ENCODE measurements around the gene CCR9.
A peak's percentile ranks its signal among the peaks of the same experiment; 100 is the strongest.

CCR9 gene

DNA sequence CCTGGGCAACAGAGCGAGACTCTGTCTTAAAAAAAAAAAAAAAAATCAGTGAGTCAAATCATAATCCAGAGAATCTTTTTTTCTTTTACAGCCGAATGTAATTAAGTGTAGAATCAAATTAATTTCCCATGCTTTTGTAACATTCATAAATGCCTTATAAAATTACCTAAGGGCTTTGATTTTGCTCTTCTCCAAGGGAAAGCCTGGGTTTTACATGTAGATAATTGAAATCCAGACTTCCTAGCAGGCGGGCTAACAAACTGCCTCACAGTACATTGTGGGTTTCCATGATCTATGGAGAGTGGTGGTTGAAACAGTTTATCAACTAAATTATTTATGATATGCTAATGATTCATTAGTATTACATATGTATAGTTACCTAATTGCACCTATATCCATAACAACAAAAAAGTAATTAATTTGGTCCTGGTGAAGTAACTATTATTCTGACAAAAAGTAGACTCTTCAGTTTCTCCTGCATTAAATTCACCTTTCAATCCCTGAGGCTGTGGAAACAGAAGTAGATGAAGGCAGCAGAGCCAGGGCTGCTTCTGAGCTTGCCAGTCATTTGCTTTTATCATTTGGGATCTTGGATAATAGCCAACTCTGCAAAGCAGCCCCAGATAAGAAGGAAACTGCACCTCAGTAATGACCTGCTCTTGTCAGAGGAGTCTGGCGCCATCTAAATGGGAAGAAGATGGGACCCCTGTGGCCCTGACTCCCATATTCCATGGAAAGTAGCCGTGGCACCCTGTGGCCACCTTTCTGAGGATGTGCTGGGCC lies 9.5 kb downstream of the CCR9 start:
- H3K27ac ChIP-seq: no peak overlapping the region
- no peak for TF ChIP-seq ZFX (IDR thresholded peaks at IDR 0.05; ENCODE audit: borderline replicate concordance)
- TF ChIP-seq, protein P1, sequence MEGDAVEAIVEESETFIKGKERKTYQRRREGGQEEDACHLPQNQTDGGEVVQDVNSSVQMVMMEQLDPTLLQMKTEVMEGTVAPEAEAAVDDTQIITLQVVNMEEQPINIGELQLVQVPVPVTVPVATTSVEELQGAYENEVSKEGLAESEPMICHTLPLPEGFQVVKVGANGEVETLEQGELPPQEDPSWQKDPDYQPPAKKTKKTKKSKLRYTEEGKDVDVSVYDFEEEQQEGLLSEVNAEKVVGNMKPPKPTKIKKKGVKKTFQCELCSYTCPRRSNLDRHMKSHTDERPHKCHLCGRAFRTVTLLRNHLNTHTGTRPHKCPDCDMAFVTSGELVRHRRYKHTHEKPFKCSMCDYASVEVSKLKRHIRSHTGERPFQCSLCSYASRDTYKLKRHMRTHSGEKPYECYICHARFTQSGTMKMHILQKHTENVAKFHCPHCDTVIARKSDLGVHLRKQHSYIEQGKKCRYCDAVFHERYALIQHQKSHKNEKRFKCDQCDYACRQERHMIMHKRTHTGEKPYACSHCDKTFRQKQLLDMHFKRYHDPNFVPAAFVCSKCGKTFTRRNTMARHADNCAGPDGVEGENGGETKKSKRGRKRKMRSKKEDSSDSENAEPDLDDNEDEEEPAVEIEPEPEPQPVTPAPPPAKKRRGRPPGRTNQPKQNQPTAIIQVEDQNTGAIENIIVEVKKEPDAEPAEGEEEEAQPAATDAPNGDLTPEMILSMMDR (IDR thresholded peaks at IDR 0.05): no peak

DNA sequence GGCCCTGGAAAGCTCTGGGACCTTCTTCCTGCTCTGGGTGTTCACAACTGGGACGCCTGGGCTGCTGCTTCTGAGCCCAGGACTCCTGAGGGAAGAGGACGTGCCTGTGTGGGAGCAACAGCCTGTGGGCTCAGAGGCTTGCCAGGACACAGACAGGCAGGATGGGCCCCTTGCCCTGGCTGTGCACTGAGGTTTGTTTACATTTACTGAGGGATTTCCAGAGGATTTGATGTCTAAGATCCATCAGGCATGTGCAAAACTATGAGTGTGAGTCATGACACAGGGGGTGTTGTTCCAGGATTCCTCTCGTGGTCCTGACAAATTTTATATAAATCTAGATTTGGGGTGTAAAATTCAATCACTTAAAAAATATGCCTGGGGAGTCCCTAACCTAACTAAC lies 10.6 kb downstream of the CCR9 start:
- TF ChIP-seq, protein P1 (IDR thresholded peaks at IDR 0.05): no peak
- TF ChIP-seq ZFX (IDR thresholded peaks at IDR 0.05; ENCODE audit: borderline replicate concordance): no peak
- H3K27ac ChIP-seq: no peak overlapping the region

DNA sequence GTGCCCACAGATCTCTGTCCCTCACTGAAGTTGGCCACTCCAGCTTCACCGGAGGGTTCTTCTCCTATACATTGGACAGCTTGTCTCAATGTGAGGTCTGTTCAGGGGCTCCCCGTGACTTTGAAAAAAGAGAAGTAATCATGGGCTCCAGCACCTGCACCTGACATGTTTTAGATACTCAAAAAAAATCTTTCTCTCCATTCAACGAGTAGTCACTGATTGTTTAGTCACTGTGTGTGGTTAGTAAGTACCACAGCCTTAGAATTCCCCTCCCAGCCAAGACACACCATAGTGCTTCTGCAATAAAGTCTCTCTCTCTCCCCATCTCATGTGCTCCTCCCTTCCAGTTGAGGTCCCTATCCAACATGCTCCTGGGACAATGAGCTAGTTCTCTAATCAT lies 18.6 kb downstream of the CCR9 start:
- no peak for TF ChIP-seq ZFX (IDR thresholded peaks at IDR 0.05; ENCODE audit: borderline replicate concordance)
- TF ChIP-seq, protein P1 (IDR thresholded peaks at IDR 0.05): no peak
- H3K27ac ChIP-seq: no peak overlapping the region

DNA sequence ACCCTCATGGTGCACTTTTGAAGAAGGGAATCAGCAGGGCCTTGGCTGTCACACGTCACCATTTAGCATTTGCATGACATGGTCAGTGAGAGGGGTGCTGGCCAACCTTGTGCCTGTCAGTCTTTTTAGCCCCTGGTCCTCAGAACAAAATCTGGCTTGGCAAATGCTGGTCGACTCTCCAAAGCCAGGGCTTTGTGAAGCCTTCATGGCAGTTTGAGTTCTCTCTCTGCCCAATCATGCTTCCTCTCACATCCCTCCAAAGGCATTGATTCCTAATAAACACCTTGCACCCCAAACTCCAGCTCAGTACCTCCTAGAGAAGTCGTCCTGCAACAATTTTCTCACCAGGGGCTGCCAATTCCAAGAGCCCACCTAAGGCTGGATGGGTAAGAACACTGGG lies 19.4 kb downstream of the CCR9 start:
- no peak for TF ChIP-seq ZFX (IDR thresholded peaks at IDR 0.05; ENCODE audit: borderline replicate concordance)
- TF ChIP-seq, protein P1 (IDR thresholded peaks at IDR 0.05): no peak
- no peak overlapping the region for H3K27ac ChIP-seq

DNA sequence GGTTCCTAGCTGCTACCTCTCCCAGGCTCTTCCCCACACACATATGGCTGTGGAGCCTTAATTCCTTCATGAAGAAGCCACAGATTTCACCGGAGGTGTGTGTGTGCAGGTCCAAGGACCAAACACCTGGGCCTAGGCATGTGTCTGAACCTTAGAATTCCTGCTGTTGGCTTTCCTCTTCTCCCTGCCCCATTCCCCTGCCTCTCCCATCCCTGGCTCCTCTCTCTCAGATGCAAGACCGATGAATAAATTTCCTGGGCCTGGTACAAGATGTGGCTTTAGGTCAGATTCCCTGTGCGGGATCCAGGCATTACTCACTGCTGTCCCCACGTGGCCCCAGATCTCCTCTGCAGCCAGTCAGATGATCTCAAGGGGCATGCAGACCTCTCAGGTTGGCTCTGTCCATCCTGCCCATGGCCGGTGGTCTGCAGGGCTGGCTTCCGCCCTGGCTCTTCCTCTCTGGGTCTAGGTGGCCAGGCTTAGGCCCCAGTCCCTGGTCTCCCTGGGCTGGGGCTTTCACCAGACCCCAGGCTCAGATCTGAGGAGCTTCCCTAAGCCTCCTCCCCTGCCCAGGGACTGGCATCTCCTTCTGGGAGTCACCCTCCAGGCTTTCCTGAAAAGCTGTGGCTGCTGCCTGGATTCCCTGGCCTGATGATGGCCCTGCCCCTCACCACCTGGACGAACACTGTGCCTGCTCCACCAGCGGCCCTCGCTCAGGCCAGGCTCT lies 20.5 kb downstream of the CCR9 start:
- no peak for TF ChIP-seq ZFX (IDR thresholded peaks at IDR 0.05; ENCODE audit: borderline replicate concordance)
- TF ChIP-seq, protein P1 (IDR thresholded peaks at IDR 0.05): peak; percentile 45
- H3K27ac ChIP-seq: no peak overlapping the region

DNA sequence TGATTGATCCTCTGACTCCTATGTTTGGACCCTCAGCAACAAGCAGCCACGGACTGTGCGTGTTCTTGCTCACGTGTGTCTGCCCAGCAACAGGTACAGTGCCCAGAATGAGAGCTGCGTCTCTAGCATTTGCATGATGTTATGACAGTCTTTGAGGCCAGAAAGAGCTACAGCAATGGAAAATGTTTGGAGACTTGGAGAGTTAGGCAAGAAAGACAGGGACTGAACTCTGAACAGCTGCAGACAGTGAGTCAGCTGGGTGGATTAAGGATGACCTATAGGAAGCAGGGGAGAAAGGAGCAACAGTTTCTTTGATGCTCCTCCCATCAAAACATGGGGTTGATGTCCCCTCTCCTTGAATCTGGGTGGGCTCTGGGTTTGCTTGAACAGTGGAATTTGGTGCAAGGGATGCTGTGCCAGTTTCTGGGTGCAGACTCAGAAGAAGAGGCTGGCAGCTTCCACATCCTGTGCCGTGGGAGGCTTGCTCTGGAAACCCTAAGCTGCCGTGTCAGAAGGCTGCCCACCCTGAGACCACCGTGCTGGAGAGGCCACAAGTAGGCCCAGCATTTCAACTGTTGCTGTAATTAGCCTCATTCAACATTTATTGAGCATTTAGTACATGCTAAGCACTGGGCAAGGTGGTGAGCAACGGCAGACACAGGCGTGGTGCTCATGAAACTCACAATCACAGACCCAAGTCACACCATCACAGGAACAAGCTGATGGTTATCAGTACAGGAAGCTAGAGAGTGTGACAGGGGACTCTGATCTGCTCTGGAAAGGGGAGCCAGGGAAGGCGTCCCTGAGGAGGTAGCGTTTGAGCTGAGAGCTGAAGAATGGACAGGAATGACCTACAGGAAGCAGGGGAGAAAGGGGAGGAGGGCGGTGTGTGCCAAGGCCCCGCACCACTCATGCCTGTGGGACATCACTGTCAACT lies 21.7 kb downstream of the CCR9 start:
- no peak for TF ChIP-seq ZFX (IDR thresholded peaks at IDR 0.05; ENCODE audit: borderline replicate concordance)
- TF ChIP-seq, protein P1 (IDR thresholded peaks at IDR 0.05): no peak
- no peak overlapping the region for H3K27ac ChIP-seq
